Measurements from ENCODE around the gene RHOT2.

RHOT2 gene

GRCh38 chr16:671353-672131 is 3.6 kb downstream of the RHOT2 start:
- DNase-seq, result no peak

- no peak for DNase-seq
Observed at GRCh38 chr16:672371-672770, 4.4 kb downstream of the RHOT2 start.

- DNase-seq, result no peak
Observed at GRCh38 chr16:672851-673250, 4.9 kb downstream of the RHOT2 start.

- DNase-seq, result no peak
Observed at GRCh38 chr16:673399-673991, 5.6 kb downstream of the RHOT2 start.

GRCh38 chr16:674214-674881 is 6.4 kb downstream of the RHOT2 start:
- no peak for DNase-seq

- peak; percentile 53 for DNase-seq
Observed at GRCh38 chr16:674968-675883, 7.3 kb downstream of the RHOT2 start, which contains the start of gene RHBDL1. RHBDL1 (plus strand) TSS chr16:675671; CDS start chr16:675791, 120 bp downstream.

- no peak for DNase-seq
Observed at GRCh38 chr16:675884-676564, 8.1 kb downstream of the RHOT2 start.

GRCh38 chr16:676565-676902 is 8.6 kb downstream of the RHOT2 start:
- no peak for DNase-seq

- DNase-seq, result no peak
Observed at GRCh38 chr16:676913-677312, 9.0 kb downstream of the RHOT2 start.

- DNase-seq, result no peak
Observed at GRCh38 chr16:677316-678190, 9.6 kb downstream of the RHOT2 start.

GRCh38 chr16:678209-678857 is 10.4 kb downstream of the RHOT2 start:
- DNase-seq, result no peak

GRCh38 chr16:678858-679813 is 11.2 kb downstream of the RHOT2 start:
- peak; percentile 69 for DNase-seq

- peak; percentile 89 for DNase-seq
Observed at GRCh38 chr16:679814-680624, 12.1 kb downstream of the RHOT2 start, which contains the start of gene STUB1. STUB1 (plus strand) TSS chr16:680410; CDS start chr16:680526, 116 bp downstream.

GRCh38 chr16:680625-680945 is 12.7 kb downstream of the RHOT2 start:
- no peak for DNase-seq

- DNase-seq, result peak; percentile 14
Observed at GRCh38 chr16:680967-681745, 13.2 kb downstream of the RHOT2 start.

GRCh38 chr16:681746-682427 is 14.0 kb downstream of the RHOT2 start:
- no peak for DNase-seq

Measured in fibroblast of skin of scalp (primary cell).